Stimulated activated CD4-positive, alpha-beta T cell treated with anti-CD3 and anti-CD28 coated beads, Interleukin-1b, Interleukin-23, amount 100 ng/mL, for 24 hours (primary cell): ENCODE results near the gene GSG1L2.
"Not testable (repeated sequence)": the region's sequence is repeated elsewhere in the genome, so short reads cannot be mapped to it uniquely, and the experiment has no call there.

ENCODE experiments used
- DNase-seq, 4 experiments: peaks; one replicate each; pipeline ENCODE4 v3.0.0-alpha.2; 2020; ENCODE audit warnings: low read depth in 4 of 4, low spot score in 1 of 4

The GSG1L2 gene

DNA sequence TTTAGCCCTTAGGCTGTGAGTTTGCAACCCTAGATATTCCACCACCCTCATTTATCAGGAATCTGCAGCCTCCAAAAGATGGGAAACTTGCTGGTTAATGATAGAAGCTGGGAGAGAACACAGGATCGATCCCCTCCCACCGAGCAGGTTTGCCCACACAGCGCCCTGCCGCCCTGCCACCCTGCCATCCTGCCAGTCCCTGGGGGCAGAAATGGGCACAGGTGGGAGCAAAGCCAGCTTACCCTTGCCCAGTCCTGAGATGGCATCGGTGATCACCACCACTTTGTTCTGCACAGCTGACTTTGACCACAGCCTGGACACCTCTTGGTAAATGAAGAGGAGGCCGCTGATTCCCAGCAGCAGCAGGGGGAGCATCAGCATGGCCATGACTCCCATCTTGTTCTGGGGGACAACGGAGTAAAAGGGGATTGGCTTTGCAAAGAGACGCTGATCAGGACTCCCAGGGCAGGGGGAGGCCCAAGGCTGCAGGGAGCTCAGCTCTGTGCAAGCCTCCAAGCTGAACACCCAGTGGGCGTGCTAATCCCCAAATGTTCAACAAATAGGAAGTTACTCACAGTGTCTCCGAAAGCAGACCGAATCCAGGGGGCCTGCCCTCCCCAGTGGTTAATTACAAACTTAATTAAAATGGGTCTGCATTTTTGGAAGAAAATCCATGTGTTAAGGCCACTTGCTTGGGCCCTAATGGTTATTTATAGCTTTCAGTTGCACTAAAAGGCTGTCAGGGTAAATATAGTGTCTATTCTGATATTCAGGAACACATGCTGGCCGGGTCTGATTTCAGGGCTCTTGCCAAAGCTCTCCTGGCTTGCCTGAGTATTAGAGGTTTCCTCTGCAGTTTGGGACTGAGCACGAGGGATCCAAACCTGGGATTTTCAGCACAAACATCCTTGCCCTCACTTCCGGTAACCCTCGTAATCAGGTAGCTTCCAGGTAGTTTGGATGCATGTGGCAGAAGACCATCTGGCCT, 30.7 kb downstream of the GSG1L2 start, which contains the start of gene DHRS7C:
Gene DHRS7C, minus strand, starts transcription at position 704 of the 988 bp plus-strand sequence. Its CDS starts 308 bp downstream, at position 396.
- no peak for DNase-seq

DNA sequence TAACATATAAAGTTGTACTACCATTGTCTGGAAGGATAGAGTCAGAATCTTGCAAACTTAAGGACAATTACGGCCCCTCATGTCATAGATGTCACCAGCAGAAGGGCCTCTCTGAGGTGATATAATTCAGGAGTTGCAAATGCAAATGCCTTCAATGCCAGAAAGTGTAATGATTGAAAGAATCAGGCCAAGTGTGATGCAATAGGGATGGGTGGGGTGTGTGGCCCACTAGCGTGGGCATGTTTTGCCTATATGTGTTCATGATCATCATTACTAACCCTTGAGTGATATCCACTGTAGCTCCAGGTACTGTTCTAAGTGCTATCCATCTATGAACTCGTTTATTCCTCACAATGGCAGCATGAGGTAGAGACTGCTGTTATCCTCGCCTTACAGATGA, 31.6 kb downstream of the GSG1L2 start:
- no peak for DNase-seq

DNA sequence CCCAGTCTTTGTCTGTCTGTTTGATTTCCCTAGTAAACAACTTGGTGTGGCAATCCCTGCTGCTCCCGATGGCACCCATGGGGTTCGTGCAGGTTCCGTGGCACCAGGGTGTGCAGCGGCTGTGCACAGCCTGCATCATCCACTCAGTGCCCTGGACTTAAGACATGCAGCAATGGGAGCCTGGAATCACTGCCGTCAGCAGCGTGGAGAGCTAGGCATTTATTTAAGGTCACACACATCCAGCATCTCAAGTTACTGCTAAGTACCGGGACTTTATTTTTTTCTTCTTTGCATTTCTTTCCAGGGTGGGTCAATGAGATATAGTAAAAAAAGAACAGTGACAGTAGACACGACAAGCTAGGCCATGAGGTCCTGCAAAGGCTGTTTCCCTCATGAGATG, 33.3 kb downstream of the GSG1L2 start:
- DNase-seq = no peak

DNA sequence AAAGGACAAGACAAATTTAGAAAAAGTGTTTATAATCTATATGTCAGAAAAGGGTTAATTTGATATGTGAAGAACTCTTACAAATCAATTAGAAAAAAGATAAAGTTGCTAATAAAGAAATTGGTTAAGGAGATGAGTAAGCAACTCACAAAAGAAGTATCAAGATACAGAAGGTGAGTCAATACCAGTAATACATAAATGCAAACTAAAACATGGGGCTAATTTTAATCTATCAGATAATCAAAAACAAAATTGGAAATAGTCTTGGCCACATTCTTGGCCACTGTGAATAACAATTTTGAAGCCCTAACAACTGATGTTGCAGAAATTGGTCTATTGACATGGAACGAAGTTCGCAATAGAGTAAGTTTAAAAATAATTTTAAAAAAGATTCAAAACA, 37.3 kb downstream of the GSG1L2 start:
- DNase-seq = no peak

DNA sequence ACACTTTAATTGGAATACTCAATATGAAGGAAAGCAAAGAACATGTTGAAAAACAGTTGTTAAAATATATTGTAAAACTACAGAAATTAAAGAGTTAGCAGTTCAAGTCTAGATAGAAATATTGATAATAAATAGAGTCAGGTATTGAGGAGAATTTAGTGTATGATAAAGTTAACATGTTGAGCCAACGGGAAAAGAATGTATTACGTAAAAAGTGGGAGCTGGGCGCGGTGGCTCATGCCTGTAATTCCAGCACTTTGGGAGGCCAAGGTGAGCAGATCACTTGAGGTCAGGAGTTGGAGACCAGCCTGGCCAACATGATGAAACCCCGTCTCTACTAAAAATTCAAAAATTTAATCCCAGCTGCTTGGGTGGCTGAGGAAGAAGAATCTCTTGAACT, 38.4 kb downstream of the GSG1L2 start:
- DNase-seq = not testable (repeated sequence)

DNA sequence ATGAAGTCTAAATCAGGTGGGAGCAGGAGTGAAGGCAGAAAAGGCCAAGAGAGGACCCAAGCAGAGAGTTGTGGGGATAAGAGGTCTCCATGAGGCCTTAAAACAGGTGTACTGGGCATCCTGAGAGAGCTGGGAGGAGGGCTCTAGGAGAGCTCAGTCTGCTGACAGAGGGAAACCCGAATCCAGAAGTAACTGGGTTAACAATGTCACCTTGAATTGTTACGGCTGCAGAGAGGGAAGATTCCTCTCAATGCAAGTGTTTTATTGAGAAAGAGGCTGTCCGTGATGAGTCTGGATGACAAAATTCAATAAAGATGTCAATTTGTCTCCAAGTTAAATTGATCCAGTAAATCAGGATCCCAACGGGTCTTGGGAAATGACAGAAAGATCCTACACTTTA, 38.8 kb downstream of the GSG1L2 start:
- DNase-seq = no peak

DNA sequence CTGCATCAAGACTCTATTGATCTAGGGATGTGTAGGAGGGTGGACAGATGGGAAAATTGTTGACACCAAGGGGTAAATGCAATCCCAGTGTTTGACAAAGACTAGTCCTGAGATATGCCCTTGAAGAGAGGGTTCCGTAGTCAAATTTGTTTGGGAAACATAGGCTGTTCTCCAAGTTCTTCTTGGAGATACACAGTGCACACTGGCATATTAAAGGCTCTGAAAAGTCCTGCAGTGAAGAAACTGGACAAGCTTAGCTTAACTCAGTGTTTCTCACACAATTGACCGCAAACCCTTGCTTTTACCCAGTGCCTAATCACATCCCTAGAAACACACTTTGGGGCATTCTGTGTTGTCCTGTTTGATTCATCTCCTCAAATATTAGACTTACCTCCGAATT, 41.3 kb downstream of the GSG1L2 start:
- no peak for DNase-seq

DNA sequence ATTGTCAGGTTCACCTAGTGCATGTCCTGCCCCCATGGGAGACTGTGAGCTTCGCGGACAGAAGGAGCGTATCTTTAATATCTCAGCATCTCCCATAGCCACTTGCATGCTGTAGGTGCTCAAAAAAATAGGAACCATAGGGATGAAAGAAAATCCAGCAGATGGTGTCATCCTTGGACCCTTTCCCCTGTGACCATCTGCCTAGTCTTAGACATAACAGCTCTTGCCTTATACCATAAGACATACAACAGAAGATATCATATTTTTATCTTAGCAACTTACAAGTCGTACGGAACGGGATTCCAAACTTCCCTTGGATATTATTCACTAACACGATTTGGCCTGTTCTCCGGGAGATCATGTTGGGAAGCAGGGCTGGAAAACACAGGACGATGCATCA, 45.0 kb downstream of the GSG1L2 start:
- DNase-seq = no peak

DNA sequence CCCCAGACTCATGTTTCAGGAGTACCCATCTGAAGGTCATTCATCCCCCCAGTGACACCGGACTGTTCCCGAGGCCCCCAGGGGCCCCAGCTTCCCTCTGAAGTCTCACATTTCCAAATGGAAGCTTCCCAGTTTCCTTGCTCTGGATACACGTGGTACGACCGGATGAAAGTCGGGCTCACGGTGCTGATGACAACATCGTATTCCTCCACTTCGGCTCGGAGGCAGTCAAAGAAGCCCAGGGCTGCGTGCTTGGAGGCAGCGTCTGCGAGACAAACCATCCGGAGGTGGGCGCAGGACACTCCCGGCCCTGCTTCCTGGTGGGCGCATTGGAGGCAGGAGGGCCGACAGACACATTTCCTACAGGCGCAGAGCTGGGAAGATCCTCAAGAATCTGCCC, 49.2 kb downstream of the GSG1L2 start:
- no peak for DNase-seq

DNA sequence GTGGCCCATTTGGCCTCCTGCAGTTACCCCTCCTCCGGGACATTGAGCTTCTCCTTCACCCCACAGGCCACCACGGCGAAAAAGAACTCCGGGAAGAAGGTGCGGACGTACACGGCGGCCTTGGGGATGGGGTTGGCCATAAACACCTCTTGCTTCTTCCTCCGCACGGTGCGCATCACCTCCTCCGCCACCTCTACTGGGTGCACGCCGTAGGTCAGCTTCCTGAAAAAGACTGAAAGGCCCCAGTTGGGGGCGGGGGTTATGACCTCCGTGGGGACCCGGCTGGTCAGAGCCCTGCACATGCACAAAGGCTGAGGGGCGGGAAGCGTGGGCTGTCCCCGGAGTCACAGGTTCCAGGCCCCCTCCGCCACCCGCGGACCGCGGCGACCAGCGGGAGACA, 50.4 kb downstream of the GSG1L2 start:
- no peak for DNase-seq

DNA sequence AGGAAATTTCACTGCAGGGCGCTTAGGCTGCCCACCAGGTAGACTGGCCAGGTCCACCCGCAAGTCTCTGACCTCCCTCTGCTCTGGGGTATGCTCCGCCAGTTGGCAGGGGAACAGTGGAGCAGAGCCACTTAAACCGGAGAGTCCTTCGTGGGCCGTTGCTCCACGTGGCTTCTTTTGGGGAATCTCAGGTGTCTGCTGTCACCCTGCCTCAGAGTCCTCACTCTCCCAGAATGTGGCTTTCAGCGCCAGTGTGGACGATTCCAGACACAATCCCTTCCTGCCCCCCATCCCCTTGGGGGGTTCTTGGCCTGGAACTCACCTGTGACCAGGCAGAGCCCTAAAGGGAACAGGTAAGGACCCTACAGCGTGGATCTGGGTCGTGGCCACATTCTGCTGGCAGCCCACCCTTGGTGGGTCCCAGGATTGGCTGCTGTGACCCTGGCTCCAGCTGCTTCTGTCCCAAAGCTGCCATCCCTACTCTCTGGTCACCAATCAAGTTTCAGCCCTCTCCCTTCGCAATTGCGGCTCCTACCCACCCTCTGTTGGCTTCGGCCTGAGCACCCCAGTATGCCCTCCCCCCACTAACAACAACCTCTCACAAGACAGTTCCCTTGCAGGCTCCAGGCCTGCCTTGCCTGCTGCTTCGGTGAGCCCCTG, 52.7 kb downstream of the GSG1L2 start:
- no peak for DNase-seq

DNA sequence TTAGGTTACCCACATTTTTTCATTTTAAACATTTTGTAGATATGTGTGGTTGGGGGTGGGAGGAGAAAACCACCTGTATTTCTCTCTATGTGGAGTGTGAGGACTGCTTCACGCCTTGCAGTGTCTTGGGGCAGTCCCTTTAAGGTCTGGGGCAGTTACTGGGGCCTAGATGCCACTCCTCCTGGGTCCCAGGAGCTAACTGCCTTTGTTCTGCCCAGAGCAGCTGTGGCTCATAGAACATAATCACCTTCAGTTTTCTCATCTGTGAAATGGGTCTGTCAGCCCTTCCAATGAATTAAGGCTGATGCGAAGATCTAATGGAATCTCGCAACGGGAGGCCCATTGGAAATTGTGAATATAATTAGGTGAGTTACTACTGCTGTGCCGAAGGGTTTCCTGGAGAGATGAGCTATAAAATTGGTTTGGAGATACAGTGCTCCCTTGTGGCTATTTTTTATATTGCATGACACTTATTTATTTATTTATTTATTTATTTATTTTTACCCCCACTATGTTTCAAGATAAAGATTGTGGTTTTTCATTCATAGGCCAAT, 53.4 kb downstream of the GSG1L2 start:
- DNase-seq = no peak

DNA sequence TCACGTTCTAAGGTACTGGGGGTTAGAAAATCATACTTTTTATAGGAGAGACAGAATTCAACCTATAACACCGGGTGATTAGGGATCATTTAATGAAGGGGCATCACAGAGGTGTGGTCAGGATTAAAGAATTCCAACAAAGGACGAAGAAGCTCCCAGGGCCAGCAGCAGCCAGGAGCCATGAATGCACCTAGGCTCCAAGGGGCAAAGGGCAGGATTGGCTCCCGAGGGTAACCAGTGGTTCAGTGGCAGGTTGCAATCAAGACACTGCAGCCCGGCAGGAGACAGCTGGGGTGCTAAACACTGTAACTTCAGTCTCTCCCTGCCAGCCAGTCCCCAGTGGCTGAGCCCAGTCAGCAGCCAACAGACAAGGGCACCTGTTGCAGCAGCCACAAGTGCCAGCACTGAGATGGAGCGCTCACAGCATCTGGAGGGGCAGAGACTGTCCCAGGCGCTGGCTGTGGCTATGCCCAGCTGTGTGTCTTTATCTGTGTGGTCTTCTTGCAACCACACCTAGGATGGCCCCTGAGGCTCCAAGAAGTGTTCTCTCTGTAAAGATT, 54.4 kb downstream of the GSG1L2 start:
- DNase-seq = no peak

DNA sequence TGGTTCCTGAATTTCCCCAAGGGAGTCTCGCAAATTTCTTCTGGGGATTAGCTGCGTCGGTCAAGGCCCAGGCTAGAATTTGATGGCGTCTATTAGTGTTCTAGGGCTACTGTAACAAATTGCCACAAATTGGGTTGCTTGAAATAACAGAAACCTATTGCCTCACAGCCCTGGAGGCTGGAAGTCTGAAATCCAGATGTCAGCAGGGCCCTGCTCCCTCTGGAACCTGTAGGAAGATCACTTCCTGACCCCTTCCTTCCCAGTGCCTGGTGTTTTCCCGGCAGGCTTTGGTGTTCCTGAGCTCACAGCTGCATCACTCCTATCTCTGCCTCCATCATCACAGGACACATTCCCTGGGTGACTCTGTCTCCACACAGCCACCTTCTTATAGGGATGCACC, 54.9 kb downstream of the GSG1L2 start:
- no peak for DNase-seq

DNA sequence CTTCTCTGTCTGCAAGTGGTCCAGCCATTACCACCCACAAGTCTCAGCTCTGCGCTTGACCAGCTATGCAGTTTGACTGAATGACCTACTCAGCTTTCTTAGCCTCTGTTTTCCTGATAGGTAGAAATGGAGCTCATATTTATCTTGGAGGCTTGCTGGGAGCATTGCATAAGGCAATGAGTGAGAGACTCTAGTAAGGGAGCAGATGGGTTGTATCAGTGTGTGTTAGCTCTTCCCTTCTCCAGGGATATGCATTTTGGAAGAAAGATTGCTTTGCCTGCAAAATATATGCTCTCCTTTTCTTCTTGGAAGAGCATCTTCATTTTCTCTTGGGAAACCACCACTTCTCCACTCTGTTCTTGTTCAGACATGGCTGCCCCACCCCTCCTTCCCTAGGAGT, 56.6 kb downstream of the GSG1L2 start:
- no peak for DNase-seq

DNA sequence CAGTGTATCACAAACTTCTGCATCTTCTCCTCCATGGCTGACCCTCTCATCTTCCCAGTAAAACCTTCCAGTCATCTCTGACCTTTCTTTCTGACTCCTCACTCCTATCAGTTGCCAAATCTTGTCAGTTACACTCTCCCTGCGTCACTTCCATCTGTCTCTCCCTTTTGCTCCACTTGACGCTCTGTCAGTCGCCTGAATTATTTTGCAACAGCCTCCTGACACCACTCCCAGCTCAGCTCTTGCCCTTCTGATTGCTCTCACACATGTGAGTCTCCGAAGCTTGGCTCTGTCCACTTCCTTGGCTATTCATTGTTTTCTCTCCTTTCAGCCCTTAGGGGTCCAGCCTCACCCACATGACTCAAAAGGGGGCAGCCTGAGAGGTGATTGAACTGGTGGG, 58.2 kb downstream of the GSG1L2 start:
- DNase-seq = no peak

DNA sequence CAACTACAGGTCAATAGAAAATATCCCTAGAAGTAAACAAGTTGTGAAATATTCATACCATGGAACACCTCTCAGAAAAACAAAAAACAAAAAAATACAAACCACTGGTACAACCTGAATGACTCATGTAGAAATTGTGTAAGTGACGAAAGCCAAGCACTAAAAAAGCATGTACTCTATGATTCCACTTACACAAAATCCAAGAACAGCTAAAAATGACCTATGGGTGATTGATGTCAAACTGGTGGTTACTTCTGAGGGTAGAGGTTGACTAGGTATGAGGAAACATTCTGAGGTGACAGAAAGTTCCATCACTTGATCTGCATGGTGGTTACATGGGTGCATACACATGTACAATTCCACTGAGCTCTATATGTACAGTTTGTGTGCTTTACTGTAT, 61.6 kb downstream of the GSG1L2 start:
- DNase-seq = no peak

DNA sequence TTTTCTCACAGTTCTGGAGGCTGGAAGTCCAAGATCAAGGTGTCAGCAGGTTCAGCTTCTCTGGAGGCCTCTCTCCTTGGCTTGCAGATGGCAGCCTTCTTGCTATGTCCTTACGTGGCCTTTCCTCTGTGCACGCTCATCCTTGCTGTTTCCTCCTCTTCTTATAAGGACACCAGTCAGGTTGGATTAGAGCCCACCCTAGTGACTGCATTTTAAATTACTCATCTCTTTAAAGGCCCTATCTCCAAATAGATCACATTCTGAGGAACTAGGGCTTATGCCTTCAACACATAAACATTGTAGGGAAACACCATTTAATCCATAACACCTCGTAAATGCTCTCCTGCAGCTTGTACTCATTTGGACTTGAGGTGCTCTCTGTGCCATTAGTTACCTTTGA, 66.8 kb downstream of the GSG1L2 start:
- DNase-seq = no peak
